Parathyroid adenoma (tissue), 2 donors: Measurements from ENCODE around the gene GNAS-AS1.

Source experiments
- H2AFZ ChIP-seq: fragments of 300-600 bp; sonication (generic); one replicate; pipeline ENCODE4 v1.7.0; 2017; ENCODE audit warnings: antibody characterized with exemption, mild to moderate bottlenecking
- H3K27ac ChIP-seq: fragments of 300-600 bp; sonication (generic); one replicate; pipeline ENCODE4 v1.7.0; 2017
- H3K27me3 ChIP-seq: fragments of 300-600 bp; sonication (generic); one replicate; pipeline ENCODE4 v1.7.0; 2017; ENCODE audit warnings: low read length; ENCODE audit not compliant: control insufficient read depth, insufficient read depth
- H3K36me3 ChIP-seq: fragments of 300-600 bp; sonication (generic); one replicate; pipeline ENCODE4 v1.7.0; 2017; ENCODE audit warnings: low read length; ENCODE audit not compliant: control insufficient read depth, insufficient read depth
- H3K4me1 ChIP-seq: fragments of 300-600 bp; sonication (generic); one replicate; pipeline ENCODE4 v1.7.0; 2017; ENCODE audit warnings: control low read depth
- H3K4me2 ChIP-seq: fragments of 300-600 bp; sonication (generic); one replicate; pipeline ENCODE4 v1.7.0; 2017; ENCODE audit warnings: low read length
- H3K4me3 ChIP-seq: fragments of 300-600 bp; sonication (generic); one replicate; pipeline ENCODE4 v1.7.0; 2017; ENCODE audit warnings: low read depth, low read length
- H3K79me2 ChIP-seq: fragments of 300-600 bp; sonication (generic); one replicate; pipeline ENCODE4 v1.7.0; 2017; ENCODE audit warnings: control low read depth
- H3K9ac ChIP-seq: fragments of 300-600 bp; sonication (generic); one replicate; pipeline ENCODE4 v1.7.0; 2017; ENCODE audit warnings: mild to moderate bottlenecking
- H3K9me3 ChIP-seq: fragments of 300-600 bp; sonication (generic); one replicate; pipeline ENCODE4 v1.7.0; 2017; ENCODE audit warnings: low read length; ENCODE audit not compliant: control insufficient read depth
- TF ChIP-seq, protein P1 (sequence below): fragments of 300-600 bp; sonication (generic); IDR thresholded peaks from one replicate; pipeline ENCODE4 v1.7.0; 2017; ENCODE audit warnings: antibody characterized with exemption, mild to moderate bottlenecking
- donor health status: primary hyperparathyroidism.

The GNAS-AS1 gene

DNA sequence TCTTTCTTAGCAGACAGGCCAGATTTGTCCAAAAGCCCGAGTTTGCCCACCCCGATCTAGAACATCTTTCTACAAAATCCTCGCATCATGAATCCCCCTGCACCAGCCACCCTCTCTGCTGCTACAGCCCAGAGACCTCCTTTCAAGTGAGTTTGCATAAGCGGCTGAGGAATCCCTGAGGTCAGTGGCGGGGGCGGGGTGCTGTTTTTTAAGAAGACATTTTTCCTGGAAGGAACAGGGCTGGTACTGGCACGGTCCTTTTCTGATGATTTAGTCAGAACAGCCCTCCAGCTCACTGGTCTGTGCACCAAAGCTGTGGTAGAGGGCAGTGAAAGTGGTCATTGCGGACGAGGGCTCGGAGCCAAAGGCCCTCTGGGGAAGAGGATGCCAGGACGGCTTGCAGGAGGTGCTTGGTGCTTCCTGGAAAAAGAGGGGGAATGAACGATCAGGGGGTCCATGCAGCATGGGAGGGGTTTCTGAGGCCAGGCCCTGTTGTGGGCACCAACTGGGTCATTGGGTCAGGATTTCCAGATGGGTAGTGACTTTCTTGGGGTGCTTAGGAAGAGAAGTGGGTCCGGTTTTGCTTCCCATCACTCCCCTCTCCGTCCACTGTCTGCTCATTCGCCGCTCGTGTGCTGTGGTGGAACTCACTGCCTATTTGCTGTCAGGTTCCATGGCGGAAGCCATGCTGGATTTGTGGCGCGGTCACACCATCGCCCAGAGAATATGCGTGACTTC lies 50.4 kb downstream of the GNAS-AS1 start:
- no peak overlapping the region for H3K27ac ChIP-seq
- no peak overlapping the region for H3K4me2 ChIP-seq
- no peaks in the 10 kb centered on the region for H3K9me3 ChIP-seq
- no peaks in the 10 kb centered on the region for H3K4me1 ChIP-seq
- H3K79me2 ChIP-seq, result no peaks in the 10 kb centered on the region
- H3K36me3 ChIP-seq, result no peaks in the 10 kb centered on the region
- no peaks in the 10 kb centered on the region for H3K27me3 ChIP-seq
- H3K4me3 ChIP-seq, result no peak overlapping the region
- TF ChIP-seq, protein P1, sequence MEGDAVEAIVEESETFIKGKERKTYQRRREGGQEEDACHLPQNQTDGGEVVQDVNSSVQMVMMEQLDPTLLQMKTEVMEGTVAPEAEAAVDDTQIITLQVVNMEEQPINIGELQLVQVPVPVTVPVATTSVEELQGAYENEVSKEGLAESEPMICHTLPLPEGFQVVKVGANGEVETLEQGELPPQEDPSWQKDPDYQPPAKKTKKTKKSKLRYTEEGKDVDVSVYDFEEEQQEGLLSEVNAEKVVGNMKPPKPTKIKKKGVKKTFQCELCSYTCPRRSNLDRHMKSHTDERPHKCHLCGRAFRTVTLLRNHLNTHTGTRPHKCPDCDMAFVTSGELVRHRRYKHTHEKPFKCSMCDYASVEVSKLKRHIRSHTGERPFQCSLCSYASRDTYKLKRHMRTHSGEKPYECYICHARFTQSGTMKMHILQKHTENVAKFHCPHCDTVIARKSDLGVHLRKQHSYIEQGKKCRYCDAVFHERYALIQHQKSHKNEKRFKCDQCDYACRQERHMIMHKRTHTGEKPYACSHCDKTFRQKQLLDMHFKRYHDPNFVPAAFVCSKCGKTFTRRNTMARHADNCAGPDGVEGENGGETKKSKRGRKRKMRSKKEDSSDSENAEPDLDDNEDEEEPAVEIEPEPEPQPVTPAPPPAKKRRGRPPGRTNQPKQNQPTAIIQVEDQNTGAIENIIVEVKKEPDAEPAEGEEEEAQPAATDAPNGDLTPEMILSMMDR, result no peak
- no peak overlapping the region for H2AFZ ChIP-seq
- H3K9ac ChIP-seq, result no peak overlapping the region

GRCh38 chr20:58797371-58798338 lies 53.0 kb downstream of the GNAS-AS1 start:
- no peaks in the 10 kb centered on the region for H3K27me3 ChIP-seq

GRCh38 chr20:58795923-58796245 lies 54.8 kb downstream of the GNAS-AS1 start:
- Histone ChIP-seq H3K4me2 (no peak overlapping the region), H3K9me3 (no peaks in the 10 kb centered on the region), H3K4me1 (no peaks in the 10 kb centered on the region), H3K9ac (no peak overlapping the region), H2AFZ (no peak overlapping the region), H3K27me3 (no peaks in the 10 kb centered on the region), H3K36me3 (no peaks in the 10 kb centered on the region), H3K4me3 (no peak overlapping the region), H3K27ac (no peak overlapping the region), H3K79me2 (no peaks in the 10 kb centered on the region)
- TF ChIP-seq, protein P1, result no peak

More at GRCh38 chr20:58797371-58798338, 53.0 kb downstream of the GNAS-AS1 start:
- no peak overlapping the region for H3K4me3 ChIP-seq
- TF ChIP-seq, protein P1, result no peak
- H3K27ac ChIP-seq, result no peak overlapping the region
- no peaks in the 10 kb centered on the region for H3K4me1 ChIP-seq
- no peaks in the 10 kb centered on the region for H3K79me2 ChIP-seq
- H3K9ac ChIP-seq, result no peak overlapping the region
- H3K36me3 ChIP-seq, result no peaks in the 10 kb centered on the region
- no peaks in the 10 kb centered on the region for H3K9me3 ChIP-seq
- H3K4me2 ChIP-seq, result no peak overlapping the region
- no peak overlapping the region for H2AFZ ChIP-seq

- H2AFZ ChIP-seq, result no peak overlapping the region
- H3K36me3 ChIP-seq, result no peaks in the 10 kb centered on the region
- H3K27me3 ChIP-seq, result no peaks in the 10 kb centered on the region
- H3K9me3 ChIP-seq, result no peaks in the 10 kb centered on the region
- no peak overlapping the region for H3K9ac ChIP-seq
- no peaks in the 10 kb centered on the region for H3K79me2 ChIP-seq
- no peak overlapping the region for H3K4me3 ChIP-seq
- no peaks in the 10 kb centered on the region for H3K4me1 ChIP-seq
- TF ChIP-seq, protein P1, result no peak
- no peak overlapping the region for H3K4me2 ChIP-seq
- H3K27ac ChIP-seq, result no peak overlapping the region
These were observed 55.4 kb downstream of the GNAS-AS1 start for GRCh38 chr20:58795181-58795922.
